ENCODE results near the gene IL18. TPM values are rescaled to one million over a fixed set of nuclear protein-coding genes. Genes with fewer than 3 reads are reported as not detected.

The IL18 gene
- total and polyA plus RNA-seq, 2 donors (not counting 1 experiment from before 2014, with no cell fraction given), result 0.67 to 1.6 TPM

DNA sequence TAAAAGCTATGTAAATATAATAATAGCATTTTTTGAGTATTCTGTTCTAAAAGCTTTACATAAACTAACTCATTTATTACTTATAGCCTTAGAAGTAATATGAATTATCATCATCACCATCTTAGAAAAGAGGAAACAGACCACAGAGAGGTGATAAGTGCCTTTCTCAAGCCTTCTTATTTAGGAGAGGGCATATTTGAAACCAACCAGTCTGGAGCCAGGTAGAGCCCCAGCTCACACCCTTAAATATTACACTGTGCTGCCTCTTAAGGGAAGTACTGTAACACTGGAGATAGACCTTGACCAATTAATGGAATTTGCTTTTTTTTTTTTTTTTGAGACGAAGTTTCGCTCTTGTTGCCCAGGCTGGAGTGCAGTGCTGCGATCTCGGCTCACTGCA is 13.7 kb upstream of the IL18 start:
- H3K27me3 Mint-ChIP-seq, result peaks cover 13% of the 10 kb centered on the region
- intact Hi-C loops (cut with micrococcal nuclease), result no loop called here

DNA sequence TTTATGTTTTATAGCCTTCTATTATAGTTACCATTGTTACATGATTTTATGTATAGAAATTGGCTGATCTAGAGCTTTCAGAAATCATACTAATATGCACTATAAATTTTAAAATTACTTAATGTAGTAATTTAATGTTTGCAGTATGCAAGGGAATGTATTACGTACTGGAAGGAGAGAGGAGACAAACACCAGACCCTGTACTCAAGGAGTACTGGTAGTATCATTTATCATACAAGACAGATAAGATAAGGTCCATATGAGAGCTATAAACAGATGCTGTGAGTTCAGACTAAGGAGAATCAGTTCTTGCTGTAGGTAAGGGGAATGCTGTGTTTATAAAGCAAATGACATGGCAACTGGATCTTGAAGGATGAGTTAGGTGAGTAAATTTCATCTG is 12.2 kb upstream of the IL18 start:
- Mint-ChIP-seq H3K27ac (no peak overlapping the region), H3K4me1 (peaks cover 26% of the 10 kb centered on the region), H3K27me3 (peaks cover 13% of the 10 kb centered on the region), H3K4me3 (no peak overlapping the region), H3K9me3 (ENCODE audit: insufficient read depth) (no peaks in the 10 kb centered on the region)
- Histone ChIP-seq H3K4me3 (ENCODE audit: control extremely low read depth in 1 of 5, extremely low read depth in 1 of 5, insufficient read depth in 1 of 5, low read depth in 2 of 5, low read length in 4 of 5) (no peak overlapping the region), H3K9ac (ENCODE audit: low read length) (no peak overlapping the region), H3K79me2 (ENCODE audit: control insufficient read depth, insufficient read depth, low read length) (no peaks in the 10 kb centered on the region), H2AFZ (ENCODE audit: insufficient read depth, low read depth, low read length, poor library complexity, severe bottlenecking) (no peak overlapping the region), H3K4me2 (replicated peaks; ENCODE audit: low read depth, low read length, poor library complexity, severe bottlenecking) (no peak overlapping the region), H3K9me3 (ENCODE audit: control extremely low read depth in 1 of 3, control insufficient read depth in 2 of 3, insufficient read depth in 1 of 3, low read length in 2 of 3) (no peaks in the 10 kb centered on the region), H4K20me1 (ENCODE audit: control insufficient read depth, insufficient read depth, low read length, poor library complexity, severe bottlenecking) (no peaks in the 10 kb centered on the region), H3K27me3 (replicated peaks in 1 of 4; ENCODE audit: control extremely low read depth in 1 of 4, control insufficient read depth in 3 of 4, insufficient read depth in 4 of 4, low read length in 3 of 4) (peaks cover 0 to 7% (median 2%) of the 10 kb centered on the region in 4 experiments), H3K27ac (ENCODE audit: low read length in 2 of 2) (no peak overlapping the region), H3K36me3 (replicated peaks in 1 of 2; ENCODE audit: control extremely low read depth in 1 of 2, control insufficient read depth in 1 of 2, extremely low read depth in 1 of 2, insufficient read depth in 2 of 2, low read length in 1 of 2) (no peaks in the 10 kb centered on the region), H3K4me1 (ENCODE audit: control insufficient read depth in 2 of 2, insufficient read depth in 2 of 2, low read length in 2 of 2) (peaks cover 19 to 26% of the 10 kb centered on the region in 2 donors)
- CTCF ChIA-PET, result no interaction called here
- intact Hi-C loops (cut with micrococcal nuclease), result no loop called here
- DNase-seq (no peak), ATAC-seq (ENCODE audit: low read depth) (no peak)
- POLR2A ChIA-PET, result no interaction called here
- no peak for TF ChIP-seq EZH2 (IDR thresholded peaks at IDR 0.05; ENCODE audit: borderline replicate concordance, insufficient read depth, low read depth, low read length, poor library complexity, severe bottlenecking)
- TF ChIP-seq, protein P1, sequence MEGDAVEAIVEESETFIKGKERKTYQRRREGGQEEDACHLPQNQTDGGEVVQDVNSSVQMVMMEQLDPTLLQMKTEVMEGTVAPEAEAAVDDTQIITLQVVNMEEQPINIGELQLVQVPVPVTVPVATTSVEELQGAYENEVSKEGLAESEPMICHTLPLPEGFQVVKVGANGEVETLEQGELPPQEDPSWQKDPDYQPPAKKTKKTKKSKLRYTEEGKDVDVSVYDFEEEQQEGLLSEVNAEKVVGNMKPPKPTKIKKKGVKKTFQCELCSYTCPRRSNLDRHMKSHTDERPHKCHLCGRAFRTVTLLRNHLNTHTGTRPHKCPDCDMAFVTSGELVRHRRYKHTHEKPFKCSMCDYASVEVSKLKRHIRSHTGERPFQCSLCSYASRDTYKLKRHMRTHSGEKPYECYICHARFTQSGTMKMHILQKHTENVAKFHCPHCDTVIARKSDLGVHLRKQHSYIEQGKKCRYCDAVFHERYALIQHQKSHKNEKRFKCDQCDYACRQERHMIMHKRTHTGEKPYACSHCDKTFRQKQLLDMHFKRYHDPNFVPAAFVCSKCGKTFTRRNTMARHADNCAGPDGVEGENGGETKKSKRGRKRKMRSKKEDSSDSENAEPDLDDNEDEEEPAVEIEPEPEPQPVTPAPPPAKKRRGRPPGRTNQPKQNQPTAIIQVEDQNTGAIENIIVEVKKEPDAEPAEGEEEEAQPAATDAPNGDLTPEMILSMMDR (IDR thresholded peaks at IDR 0.05), result no peak
- WGBS (ENCODE audit: insufficient coverage), result no CpG with 5 or more reads among the region's 1 CpG

More for the DNA sequence above, 13.7 kb upstream of the IL18 start:
- no peak overlapping the region for H3K4me3 ChIP-seq (ENCODE audit: control extremely low read depth in 1 of 5, extremely low read depth in 1 of 5, insufficient read depth in 1 of 5, low read depth in 2 of 5, low read length in 4 of 5)
- H3K4me1 ChIP-seq (ENCODE audit: control insufficient read depth in 2 of 2, insufficient read depth in 2 of 2, low read length in 2 of 2), result peaks cover 19 to 26% of the 10 kb centered on the region in 2 donors
- H3K27ac Mint-ChIP-seq, result no peak overlapping the region
- H3K79me2 ChIP-seq (ENCODE audit: control insufficient read depth, insufficient read depth, low read length), result no peaks in the 10 kb centered on the region
- peaks cover 26% of the 10 kb centered on the region for H3K4me1 Mint-ChIP-seq
- H3K4me2 ChIP-seq (replicated peaks; ENCODE audit: low read depth, low read length, poor library complexity, severe bottlenecking), result no peak overlapping the region
- no peaks in the 10 kb centered on the region for H3K36me3 ChIP-seq (replicated peaks in 1 of 2; ENCODE audit: control extremely low read depth in 1 of 2, control insufficient read depth in 1 of 2, extremely low read depth in 1 of 2, insufficient read depth in 2 of 2, low read length in 1 of 2)
- TF ChIP-seq EZH2 (IDR thresholded peaks at IDR 0.05; ENCODE audit: borderline replicate concordance, insufficient read depth, low read depth, low read length, poor library complexity, severe bottlenecking), result no peak
- TF ChIP-seq, protein P1 (IDR thresholded peaks at IDR 0.05), result no peak
- DNase-seq (no peak), ATAC-seq (ENCODE audit: low read depth) (no peak)
- H3K9me3 ChIP-seq (ENCODE audit: control extremely low read depth in 1 of 3, control insufficient read depth in 2 of 3, insufficient read depth in 1 of 3, low read length in 2 of 3), result no peaks in the 10 kb centered on the region
- no peaks in the 10 kb centered on the region for H3K9me3 Mint-ChIP-seq (ENCODE audit: insufficient read depth)
- peaks cover 0 to 7% (median 2%) of the 10 kb centered on the region in 4 experiments for H3K27me3 ChIP-seq (replicated peaks in 1 of 4; ENCODE audit: control extremely low read depth in 1 of 4, control insufficient read depth in 3 of 4, insufficient read depth in 4 of 4, low read length in 3 of 4)
- POLR2A ChIA-PET, result no interaction called here
- CTCF ChIA-PET, result interaction anchor here (0.7 to 1.2 kb wide), 3 partner anchors 13 to 378 kb away, joined by 3 read pairs; no protein-coding TSS in a partner anchor
- H2AFZ ChIP-seq (ENCODE audit: insufficient read depth, low read depth, low read length, poor library complexity, severe bottlenecking), result no peak overlapping the region
- H3K9ac ChIP-seq (ENCODE audit: low read length), result no peak overlapping the region
- no peaks in the 10 kb centered on the region for H4K20me1 ChIP-seq (ENCODE audit: control insufficient read depth, insufficient read depth, low read length, poor library complexity, severe bottlenecking)
- no peak overlapping the region for H3K27ac ChIP-seq (ENCODE audit: low read length in 2 of 2)
- 65% methylated on average over 4 of the region's 4 CpGs for WGBS (ENCODE audit: insufficient coverage)
- H3K4me3 Mint-ChIP-seq, result no peak overlapping the region
